HG02623 (cell line): ENCODE results near the gene ZCCHC14.
A peak's percentile ranks its signal among the peaks of the same experiment; 100 is the strongest.

ENCODE experiments used
- ATAC-seq: cut with Tn5 transposase; IDR thresholded peaks from one replicate; pipeline ENCODE4 v1.9.1; 2021; ENCODE audit warnings: moderate library complexity; ENCODE audit not compliant: unreplicated experiment

The ZCCHC14 gene

DNA sequence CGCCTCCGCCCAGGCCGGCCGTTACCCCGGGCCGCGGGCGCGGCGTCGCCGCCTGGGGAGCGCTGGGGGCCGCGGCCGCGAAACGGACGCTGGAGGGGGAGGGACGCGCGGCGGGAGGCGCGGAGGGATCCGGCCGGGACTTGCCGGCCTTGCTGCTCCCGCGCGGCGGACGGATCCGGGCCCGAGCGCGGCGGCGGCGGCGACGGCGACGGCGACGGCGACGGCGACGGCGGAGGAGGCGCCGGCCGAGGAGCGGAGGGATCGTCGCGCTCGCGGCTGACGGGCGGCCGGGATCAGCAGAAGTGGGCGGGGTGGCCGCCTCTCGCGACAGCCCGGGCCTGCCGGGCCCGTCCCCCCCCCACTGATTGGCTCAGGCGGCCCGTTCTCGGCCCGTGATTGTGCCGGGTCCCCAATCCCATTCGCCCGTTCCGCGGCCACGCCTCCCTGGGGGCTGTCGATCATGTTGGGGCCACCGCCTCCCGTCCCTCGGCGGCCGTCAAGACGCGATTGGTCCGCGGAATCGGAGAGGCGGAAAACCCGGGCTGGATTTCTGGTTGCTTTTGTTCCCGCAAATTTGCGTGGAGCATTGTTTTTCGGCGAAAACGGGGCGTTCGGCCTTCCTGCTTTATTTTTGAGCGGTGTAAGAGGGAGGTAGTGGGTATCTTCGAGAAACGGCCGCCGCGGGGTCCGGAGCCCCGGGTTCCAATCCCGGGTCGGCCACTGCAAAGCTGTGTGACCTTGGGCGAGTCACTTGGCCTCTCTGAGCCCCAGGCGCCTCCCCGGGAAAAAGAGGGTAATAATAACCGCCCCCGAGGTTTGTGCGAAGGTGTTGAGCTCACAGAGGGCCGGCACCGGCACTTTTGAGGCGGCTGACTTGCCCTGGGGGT is at the start of gene ZCCHC14:
ZCCHC14 (minus strand) TSS at position 304 of the 887 bp plus-strand sequence. CDS start 786 bp downstream, outside the sequence.
- peak; percentile 73 for ATAC-seq

DNA sequence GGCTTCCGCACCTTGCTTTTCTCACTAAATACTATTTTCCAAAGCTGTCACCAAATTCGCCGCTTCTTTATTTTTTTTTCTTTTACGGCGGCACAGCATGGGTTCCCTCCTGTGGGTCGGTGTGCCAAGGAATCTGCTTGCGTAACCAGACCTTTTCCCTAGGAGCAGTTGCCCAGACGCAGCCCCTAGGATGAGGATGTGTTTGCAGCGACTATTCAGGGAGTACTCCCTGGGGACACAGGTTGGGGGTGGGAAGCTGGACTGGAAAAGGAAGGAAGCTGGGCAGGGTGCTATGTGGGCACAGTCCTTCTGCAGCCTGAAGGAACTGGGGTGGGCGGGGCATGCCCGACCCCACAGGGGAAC is 49.0 kb upstream of the ZCCHC14 start:
- ATAC-seq, result no peak

DNA sequence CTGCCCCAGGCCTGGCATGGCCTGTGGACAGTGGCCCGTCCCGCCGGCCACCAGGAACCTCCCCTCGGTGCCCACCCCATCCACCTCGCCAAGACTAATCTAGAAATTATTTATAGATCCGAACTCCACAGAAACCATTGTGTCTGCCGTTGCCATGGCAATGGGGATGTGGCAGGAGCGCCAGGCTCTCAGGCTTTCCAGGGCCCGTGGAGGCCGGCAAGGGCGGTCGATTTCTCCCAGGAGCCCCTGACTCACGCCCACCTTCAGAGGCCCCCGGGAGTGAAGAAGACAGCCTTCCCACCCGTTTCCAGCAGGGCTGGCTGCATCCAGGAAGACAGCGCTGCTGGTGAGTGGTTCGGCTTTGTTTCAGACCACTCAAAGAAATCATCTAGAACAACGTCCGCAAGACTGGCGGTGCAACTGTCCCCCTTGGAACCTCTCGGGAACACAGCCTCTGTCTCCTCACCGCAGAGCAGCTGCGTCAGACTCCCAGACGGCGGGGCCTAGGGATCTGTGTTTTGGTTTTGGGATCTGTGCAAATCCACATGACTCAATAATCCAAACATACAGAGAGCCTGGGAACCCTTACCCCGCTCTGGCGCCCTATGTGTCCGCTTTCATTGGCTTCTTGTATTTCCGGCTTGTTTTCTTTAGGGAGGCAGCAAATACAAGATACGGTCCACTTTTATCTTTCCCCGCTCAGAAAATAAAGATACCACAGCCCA is 48.5 kb upstream of the ZCCHC14 start:
- ATAC-seq, result no peak

DNA sequence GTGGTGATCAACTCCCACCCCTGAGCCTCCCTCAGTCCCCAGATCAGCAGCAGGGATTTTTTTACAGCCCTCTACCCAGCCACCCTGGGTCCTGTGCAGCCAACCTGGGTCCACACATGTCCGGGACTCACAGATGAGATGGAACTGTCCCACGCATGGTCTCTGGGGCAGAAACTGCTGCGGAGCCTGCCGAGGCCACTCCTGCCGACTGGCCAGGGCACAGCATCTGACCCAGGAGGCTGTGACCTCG is 48.0 kb upstream of the ZCCHC14 start:
- ATAC-seq, result no peak

DNA sequence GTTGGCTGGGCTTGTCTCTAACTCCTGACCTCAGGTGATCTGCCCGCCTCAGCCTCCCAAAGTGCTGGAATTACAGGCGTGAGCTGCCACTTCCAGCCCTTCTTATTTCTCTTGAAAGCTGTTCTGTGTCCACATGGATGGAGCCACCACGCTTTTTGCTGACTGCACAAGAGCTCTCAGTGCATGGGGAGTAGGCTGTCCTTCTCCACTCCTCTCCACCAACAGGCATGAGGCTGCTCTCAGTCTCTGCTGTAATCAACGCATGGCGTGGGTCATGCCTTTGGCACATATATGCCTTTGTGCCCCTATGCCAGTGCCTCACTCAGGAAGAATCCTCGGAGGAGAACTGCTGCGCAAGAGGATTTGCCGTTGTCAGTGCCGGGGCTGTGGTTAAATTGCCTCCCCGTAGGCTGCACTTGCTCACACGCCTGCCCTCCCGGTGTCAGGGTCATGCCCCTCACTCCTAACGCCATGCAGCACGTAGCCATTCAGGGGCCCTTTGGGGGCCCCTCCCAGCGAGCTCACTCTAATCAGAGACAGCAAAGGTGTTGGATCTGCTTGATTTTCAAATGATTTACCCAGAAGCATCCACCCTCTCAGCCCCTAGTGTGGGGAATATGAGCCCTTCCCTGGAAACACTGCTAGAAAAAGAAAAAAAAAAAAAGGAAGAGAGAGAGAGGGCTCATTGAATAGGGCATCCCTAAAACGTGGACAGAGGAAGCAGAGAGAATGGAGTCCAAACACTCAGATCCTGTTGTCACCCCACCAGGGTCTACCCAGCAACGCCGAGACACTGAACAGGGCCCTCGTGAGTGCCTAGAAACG is 47.5 kb upstream of the ZCCHC14 start:
- no peak for ATAC-seq

DNA sequence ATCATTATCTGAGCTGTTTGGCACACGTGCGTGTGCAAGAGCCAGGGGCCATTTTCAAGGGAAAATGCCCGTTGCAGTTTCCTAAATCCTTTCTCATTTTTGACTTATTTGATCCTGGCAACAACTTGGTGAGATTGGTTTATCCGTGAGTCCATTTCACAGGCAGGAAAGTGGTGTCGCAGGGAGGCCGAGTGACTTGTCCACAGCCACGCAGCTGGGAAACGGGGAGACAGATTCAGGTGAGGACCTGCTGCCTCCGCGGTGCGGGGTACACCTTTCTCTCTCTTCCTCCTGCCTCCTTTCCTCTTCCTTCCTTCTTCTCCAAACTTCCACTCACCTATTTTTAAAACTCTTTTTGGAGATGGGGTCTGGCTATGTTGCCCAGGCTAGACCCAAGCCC is 46.3 kb upstream of the ZCCHC14 start:
- no peak for ATAC-seq

DNA sequence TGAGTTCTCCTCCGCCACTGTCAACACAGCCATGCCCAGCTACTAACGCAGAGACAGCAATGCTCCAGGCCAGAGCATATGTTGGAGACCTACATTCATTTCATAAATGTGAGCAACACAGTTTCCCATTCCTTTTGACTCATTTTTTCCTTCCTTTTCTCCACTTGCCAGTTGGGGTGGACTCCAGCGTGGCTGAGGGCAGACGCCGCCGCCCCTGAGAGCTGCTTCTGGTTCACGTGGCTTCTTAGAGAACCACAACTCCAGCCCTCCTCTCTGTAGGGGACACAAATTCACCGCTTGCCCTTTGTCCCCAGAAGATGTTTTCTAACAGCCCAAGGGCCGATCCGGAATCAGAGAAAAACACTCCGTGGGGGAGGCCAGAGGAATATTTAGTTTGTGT is 45.8 kb upstream of the ZCCHC14 start:
- ATAC-seq, result no peak

DNA sequence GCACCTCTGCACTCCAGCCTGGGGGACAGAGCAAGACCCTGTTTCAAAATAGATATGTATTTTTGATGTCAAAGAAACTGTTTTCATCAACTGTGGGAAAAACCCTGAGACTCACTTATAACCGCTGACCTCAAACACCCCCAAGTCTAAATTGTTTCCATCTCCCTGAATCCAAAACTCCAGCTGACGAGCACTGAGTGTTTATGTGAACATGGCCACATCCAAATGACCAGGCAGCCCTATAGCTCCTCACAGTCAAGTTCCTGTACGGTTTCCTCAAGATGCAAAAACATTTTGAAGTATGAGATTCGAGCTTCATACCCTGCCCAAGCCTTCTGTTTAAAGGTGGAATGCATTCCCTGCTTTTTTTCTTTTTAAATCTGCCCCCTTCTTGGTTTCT is 45.3 kb upstream of the ZCCHC14 start:
- no peak for ATAC-seq

DNA sequence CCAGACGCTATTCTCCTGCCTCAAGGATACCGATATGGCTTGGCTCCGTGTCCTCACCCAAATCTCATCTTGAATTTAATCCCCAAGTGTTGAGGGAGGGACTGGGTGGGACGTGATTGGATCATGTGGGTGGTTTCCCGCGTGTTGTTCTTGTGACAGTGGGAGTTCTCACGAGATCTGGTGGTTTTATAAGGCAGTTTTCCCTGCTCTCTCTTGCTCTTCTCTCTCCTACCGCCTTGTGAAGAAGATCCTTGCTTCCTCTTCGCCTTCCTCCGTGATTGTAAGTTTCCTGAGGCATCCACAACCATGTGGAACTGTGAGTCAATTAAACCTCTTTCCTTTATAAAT is 43.9 kb upstream of the ZCCHC14 start:
- no peak for ATAC-seq

DNA sequence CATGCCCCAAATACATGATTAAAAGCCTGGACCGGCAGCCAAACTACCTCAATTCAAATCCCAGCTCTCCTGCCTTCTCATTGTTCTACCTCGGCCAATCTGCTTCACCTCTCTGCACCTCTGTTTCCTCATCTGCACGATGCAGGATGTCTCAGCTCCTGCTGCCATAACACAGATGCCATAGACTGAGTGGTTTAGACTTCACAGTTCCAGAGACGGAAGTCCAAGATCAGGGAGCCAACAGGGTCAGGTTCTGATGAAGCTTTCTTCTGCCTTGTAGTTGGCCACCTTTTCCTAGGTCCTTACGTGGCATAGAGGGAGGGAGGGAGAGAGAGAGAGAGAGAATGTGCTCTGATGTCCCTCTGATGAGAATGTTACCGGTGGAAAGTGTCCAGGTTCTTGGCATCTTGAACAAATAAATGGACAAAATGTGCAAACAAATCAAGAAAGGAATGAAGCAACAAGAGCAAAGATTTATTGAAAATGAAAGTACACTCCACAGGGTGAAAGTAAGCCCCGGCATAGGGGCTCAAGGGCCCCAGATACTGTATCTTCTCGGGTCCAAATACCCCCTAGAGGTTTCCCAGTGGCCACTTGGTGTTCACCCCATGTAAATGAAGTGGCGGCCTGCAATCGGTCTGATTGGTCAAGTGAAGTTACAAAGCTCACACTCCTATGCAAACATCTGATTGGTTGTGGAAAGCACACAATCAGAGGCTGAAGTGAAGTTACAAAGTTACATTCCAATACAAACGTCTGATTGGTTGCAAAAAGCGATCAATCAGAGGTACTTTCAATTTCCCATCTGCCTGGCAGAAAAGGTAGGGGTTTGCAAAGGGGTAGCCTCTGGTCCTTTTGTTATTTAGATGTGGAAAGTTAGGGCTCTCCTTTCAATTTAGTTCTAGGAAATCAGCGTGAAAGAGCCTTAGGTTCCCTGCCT is 43.3 kb upstream of the ZCCHC14 start:
- no peak for ATAC-seq

DNA sequence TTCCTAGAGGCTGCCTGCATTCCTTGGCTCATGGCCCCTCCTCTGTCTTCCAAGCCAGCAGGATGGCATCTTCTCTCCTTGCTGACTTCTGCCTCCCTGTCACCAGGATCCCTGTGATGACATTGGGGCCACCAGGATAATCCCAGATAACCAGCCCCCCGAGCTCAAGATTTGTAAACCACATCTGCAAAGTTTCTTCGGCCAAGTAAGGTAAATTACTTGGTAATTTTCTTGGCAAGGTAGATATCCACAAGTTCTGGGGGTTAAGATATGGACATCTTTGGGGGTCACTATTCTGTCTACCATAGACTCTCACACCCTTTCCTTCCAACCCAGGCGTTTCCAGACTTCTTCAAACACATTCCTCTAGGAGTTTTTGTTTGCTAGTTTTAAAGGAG is 42.6 kb upstream of the ZCCHC14 start:
- no peak for ATAC-seq

DNA sequence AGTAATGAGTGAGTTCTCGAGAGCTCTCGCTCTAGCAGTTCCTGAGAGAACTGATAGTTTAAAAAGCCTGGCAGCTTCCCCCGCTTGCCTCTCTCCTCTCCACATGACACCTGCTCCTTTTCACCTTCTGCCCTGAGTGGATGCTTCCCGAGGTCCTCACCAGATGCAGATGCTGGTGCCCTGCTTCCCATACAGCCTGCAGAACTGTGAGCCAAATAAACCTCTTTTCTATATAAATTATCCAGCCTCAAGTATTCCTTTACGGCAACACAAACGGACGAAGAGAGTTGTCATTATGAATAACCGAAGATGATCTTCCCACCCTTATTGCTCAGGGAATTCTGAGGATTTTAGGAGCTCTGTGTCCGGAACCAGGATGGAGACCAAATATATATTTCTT is 41.9 kb upstream of the ZCCHC14 start:
- no peak for ATAC-seq

DNA sequence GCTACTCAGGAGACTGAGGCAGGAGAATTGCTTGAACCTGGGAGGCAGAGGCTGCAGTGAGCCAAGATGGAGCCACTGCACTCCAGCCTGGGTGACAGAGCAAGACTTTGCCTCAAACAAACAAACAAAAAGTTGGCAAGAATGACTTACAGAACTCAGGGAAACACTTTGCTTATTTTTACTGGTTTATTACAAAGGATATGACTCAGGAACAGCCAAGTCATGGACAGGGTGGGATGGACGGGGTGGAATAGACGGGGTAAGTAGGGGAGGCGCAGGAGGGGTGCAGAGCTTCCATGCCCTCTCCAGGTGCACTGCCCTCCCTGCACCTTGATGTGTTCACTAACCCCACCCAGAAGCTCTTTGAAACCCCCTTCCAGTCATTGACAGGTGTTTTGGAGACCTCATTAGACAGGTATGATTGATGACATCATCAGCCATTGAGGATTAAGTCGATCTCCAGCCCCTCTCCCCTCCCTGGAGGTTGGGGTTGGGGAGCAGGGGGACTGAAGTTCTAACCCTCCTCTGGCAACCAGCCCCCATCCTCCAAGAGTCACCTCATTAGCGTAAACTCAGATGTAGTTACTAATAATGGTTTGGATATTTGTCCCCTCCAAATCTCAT is 41.3 kb upstream of the ZCCHC14 start:
- ATAC-seq, result no peak

DNA sequence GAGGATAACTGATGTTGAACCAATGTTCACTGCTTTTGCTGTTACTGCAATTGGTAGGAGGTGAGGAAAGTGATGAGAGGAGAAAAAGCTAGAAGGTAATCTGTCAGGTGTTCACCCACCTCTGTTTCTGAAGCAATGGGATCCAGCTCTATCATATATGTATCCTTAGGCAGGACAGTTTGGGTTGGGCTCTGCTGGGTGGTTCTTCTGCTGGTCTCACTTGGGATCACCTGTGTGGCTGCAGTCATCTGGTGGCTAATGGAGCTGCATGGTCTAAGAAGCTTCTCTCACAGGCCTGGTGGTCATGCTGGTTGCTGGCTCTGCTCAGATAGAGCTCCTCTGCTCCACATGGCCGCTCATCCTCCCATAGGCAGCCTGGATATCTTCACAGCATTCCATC is 40.2 kb upstream of the ZCCHC14 start:
- no peak for ATAC-seq

DNA sequence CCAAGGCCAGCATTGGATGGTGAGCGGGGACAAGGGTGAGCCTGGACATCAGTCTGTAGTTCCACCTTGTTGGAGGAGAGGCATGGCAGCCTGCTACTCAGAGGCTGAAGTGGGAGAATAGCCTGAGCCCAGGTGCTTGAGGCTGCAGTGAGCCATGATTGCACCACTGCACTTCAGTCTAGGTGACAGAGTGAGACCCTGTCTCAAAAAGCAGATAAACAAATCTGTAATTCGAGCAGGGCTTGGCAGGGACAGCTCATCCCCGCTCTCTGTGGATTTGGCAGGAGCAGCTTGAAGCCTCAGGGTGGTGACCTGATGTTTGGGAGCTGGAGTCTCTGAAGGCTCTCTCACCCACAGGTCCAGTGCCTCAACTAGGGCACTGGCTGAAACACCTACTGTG is 38.6 kb upstream of the ZCCHC14 start:
- no peak for ATAC-seq

DNA sequence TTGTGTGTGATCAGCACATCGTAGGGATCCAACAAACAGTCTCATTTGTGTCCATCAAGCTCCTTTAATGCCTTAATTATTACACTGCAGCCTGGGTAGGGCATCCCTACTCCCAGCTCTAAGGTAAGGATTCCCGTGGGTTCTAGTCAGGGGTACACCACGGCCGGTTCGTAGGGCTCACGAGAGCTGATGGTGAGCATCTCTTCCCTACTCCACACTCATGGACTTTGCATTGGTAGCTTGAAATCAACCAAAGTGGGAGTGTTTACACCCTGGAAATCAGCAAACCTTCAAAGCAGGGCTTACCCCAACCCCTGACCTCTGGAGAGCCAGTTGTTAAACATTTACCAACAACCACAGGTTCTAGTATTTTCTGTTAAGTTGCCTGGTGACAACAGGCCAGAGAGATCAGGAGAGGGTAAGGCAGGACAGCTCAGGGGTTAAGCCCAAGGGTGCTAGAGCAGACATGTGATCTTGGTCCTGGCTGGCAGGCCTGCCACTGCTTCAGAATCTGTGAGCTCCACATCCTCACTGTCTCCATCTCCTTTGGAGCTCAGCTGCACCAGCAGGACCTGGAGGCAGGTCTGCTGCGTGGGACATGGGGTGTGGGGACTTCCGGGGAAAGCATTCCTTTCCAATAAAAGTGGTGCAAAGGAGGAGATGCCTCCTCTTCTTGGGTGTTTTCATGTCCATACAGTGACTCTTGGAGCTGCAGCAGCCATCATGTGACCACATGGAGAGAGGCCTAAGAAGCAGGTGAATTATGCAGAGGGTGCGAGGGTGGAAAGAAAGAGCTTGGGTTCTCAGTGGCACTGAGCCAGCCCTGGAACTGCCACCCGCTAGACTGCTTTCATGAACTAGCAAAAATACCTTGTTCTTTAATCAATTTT is 36.1 kb upstream of the ZCCHC14 start:
- no peak for ATAC-seq

DNA sequence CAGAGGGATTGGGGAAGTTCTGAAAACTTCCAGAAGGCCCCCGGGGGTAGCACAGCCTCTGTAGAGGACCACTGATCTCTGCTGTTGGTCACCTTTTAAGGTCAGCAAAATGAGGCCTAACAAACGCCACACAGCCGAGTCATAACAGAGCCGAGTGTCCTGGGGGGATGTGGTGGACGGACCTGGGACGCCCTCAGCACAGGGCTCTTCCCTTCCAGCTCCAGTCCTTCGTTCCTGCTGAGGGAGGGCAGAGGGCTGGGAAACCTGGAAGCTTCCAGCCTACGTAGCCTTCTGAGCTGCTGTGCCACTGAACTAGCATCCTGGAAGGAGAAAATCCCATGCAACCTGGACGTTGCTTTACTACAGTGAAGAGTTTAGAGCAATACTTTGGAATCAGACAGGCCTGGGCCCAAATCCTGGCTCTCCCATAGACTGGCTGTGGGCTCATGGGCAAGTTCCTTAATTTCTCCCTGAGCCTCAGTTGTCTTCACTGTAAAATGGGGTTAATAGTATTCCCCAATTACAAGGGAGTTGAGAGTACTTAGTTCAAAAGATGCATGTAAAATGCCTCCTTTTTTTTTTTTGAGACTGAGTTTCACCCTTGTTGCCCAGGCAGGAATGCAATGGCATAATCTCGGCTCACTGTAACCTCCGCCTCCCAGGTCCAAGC is 34.4 kb upstream of the ZCCHC14 start:
- ATAC-seq, result no peak

DNA sequence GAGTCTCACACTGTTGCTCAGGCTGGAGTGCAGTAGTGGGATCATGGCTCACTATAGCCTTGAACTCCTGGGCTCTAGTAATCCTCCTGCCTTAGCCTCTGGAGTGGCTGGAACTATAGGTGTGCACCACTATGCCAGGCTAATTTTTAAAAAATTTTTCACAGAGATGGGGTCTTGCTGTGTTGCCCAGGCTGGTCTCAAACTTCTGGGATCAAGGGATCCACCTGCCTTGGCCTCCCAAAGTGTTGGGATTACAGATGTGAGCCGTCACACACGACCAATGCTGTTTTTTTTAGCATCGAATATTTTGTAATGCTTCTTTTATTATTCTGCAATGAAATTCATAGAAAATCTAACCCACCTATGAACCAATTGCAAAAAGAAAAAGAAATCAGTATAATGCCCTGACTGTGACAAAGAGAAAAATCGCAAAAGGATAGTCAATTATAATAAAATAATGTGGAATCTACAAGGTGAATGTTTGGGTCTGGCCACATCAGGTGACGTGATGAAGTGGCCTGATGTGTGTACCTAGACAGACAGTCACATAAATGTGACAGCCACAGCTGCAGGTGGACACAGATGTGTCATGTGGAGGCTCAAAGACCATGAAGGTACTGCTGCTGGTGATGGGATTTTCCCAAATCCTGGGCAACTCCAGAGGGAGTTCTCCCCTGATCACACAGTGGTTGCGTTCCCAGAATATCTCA is 33.6 kb upstream of the ZCCHC14 start:
- ATAC-seq, result no peak
